DND-41 (cell line): Measurements from ENCODE around the gene NCK2.

Experiments
- ATAC-seq: fragments of 200-7000 bp; cut with Tn5 transposase; 3 replicates; pipeline ENCODE4 v1.9.1; 2021; ENCODE audit warnings: low read depth; ENCODE audit not compliant: insufficient read depth
- DNase-seq: peaks from one replicate; pipeline ENCODE4 v3.0.0-alpha.2; 2020
- H2AFZ ChIP-seq: 2 replicates; pipeline ENCODE4 v1.6.0; 2012; ENCODE audit warnings: low read depth, low read length
- H3K27ac ChIP-seq: 2 replicates; pipeline ENCODE4 v1.5.1; 2012; ENCODE audit warnings: low read length, inconsistent platforms
- H3K27me3 ChIP-seq: fragments of 200-600 bp; sonication (generic); 2 replicates; pipeline ENCODE4 v1.6.0; 2012; ENCODE audit warnings: low read length, mild to moderate bottlenecking, inconsistent platforms; ENCODE audit not compliant: insufficient read depth, poor library complexity
- H3K36me3 ChIP-seq: 2 replicates; pipeline ENCODE4 v1.5.1; 2012; ENCODE audit warnings: low read length, inconsistent platforms; ENCODE audit not compliant: insufficient read depth
- H3K4me1 ChIP-seq: 2 replicates; pipeline ENCODE4 v1.5.1; 2012; ENCODE audit warnings: mild to moderate bottlenecking, low read length; ENCODE audit not compliant: insufficient read depth
- H3K4me2 ChIP-seq: 2 replicates; pipeline ENCODE4 v1.6.0; 2012; ENCODE audit warnings: mild to moderate bottlenecking, moderate library complexity, low read length, inconsistent platforms; ENCODE audit not compliant: insufficient read depth
- H3K4me3 ChIP-seq, 2 experiments: fragments of 200-600 bp in 1 of 2; shearing (Covaris generic) in 1 of 2; 2 replicates each; pipeline ENCODE4 v1.5.1; 2012 to 2016; ENCODE audit warnings: inconsistent platforms in 2 of 2, low read length in 2 of 2, mild to moderate bottlenecking in 2 of 2, low read depth in 1 of 2, moderate library complexity in 1 of 2
- H3K79me2 ChIP-seq: 2 replicates; pipeline ENCODE4 v1.6.0; 2012; ENCODE audit warnings: low read length, inconsistent platforms; ENCODE audit not compliant: insufficient read depth
- H3K9ac ChIP-seq: 2 replicates; pipeline ENCODE4 v1.6.0; 2012; ENCODE audit warnings: low read depth, mild to moderate bottlenecking, inconsistent platforms, low read length, moderate library complexity
- H3K9me3 ChIP-seq: 2 replicates; pipeline ENCODE4 v1.5.1; 2012; ENCODE audit warnings: low read length, moderate library complexity, mild to moderate bottlenecking, inconsistent platforms; ENCODE audit not compliant: insufficient read depth, severe bottlenecking
- H4K20me1 ChIP-seq: 2 replicates; pipeline ENCODE4 v1.6.0; 2012; ENCODE audit warnings: low read length; ENCODE audit not compliant: insufficient read depth
- EZH2 ChIP-seq: IDR thresholded peaks from 3 replicates; pipeline ENCODE4 v1.6.1; 2012; ENCODE audit warnings: borderline replicate concordance, low read depth, mild to moderate bottlenecking, moderate library complexity, low read length, inconsistent platforms; ENCODE audit not compliant: severe bottlenecking
- TF ChIP-seq, protein P1 (sequence below): IDR thresholded peaks from 2 replicates; pipeline ENCODE4 v1.5.1; 2012; ENCODE audit warnings: borderline replicate concordance, low read length, moderate library complexity, mild to moderate bottlenecking; ENCODE audit not compliant: poor library complexity, severe bottlenecking; ENCODE audit errors: extremely low read depth

The NCK2 gene

DNA sequence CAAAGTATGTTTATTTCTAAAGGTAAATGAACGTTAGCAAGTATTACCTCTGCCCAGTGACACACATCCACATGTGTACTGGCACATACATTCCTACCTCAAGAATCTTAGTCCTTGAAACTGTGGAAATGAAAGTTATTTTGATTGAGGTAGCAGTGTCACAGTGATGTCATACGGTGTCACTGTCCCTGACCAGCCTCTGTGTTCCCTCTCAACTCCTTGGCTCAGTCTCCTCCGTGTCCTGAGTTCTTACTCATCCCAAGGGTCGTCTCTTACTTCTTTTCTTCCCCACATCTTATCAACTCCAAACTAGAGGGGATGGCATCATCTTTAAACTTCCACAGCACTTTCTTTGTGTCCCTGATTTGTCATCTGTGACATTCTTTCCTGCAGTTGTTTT is 3.3 kb downstream of the NCK2 start:
- no peak for ATAC-seq
- peak overlapping the region; percentile 94; the same call in 1 of the 2 replicates for H3K4me2 ChIP-seq
- TF ChIP-seq, protein P1, sequence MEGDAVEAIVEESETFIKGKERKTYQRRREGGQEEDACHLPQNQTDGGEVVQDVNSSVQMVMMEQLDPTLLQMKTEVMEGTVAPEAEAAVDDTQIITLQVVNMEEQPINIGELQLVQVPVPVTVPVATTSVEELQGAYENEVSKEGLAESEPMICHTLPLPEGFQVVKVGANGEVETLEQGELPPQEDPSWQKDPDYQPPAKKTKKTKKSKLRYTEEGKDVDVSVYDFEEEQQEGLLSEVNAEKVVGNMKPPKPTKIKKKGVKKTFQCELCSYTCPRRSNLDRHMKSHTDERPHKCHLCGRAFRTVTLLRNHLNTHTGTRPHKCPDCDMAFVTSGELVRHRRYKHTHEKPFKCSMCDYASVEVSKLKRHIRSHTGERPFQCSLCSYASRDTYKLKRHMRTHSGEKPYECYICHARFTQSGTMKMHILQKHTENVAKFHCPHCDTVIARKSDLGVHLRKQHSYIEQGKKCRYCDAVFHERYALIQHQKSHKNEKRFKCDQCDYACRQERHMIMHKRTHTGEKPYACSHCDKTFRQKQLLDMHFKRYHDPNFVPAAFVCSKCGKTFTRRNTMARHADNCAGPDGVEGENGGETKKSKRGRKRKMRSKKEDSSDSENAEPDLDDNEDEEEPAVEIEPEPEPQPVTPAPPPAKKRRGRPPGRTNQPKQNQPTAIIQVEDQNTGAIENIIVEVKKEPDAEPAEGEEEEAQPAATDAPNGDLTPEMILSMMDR = no peak

DNA sequence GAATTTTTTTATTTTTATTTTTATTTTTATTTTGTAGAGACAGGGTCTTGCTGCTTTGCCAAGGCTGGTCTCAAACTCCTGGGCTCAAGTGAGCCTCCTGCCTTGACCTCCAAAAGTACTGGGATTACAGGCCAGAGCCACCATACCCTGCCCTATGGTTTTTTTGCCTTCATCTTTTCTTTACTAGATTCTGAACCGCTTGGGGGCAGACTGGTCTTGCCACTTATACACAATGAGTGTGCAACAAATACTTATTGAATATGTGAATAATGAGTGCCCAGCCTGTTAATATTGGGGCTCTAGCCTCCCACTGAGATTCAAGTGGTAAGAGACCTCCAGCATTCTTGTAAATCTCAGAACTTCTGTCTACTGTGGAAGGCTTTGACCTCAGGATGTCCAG is 3.9 kb downstream of the NCK2 start:
- peak overlapping the region; percentile 3; the same call in 1 of the 2 replicates for H3K4me2 ChIP-seq

More for the DNA sequence above, 3.3 kb downstream of the NCK2 start:
- H3K79me2 ChIP-seq = peaks cover 80% of the 10 kb centered on the region
- peaks cover 29% of the 10 kb centered on the region for H3K36me3 ChIP-seq
- peaks cover 56% of the 10 kb centered on the region for H4K20me1 ChIP-seq
- no peak overlapping the region for H3K4me3 ChIP-seq
- no peak for DNase-seq
- H2AFZ ChIP-seq = no peak overlapping the region
- peaks cover 40% of the 10 kb centered on the region for H3K4me1 ChIP-seq
- no peak overlapping the region for H3K27ac ChIP-seq
- H3K9ac ChIP-seq = no peak overlapping the region
- H3K27me3 ChIP-seq = no peaks in the 10 kb centered on the region
- no peaks in the 10 kb centered on the region for H3K9me3 ChIP-seq

DNA sequence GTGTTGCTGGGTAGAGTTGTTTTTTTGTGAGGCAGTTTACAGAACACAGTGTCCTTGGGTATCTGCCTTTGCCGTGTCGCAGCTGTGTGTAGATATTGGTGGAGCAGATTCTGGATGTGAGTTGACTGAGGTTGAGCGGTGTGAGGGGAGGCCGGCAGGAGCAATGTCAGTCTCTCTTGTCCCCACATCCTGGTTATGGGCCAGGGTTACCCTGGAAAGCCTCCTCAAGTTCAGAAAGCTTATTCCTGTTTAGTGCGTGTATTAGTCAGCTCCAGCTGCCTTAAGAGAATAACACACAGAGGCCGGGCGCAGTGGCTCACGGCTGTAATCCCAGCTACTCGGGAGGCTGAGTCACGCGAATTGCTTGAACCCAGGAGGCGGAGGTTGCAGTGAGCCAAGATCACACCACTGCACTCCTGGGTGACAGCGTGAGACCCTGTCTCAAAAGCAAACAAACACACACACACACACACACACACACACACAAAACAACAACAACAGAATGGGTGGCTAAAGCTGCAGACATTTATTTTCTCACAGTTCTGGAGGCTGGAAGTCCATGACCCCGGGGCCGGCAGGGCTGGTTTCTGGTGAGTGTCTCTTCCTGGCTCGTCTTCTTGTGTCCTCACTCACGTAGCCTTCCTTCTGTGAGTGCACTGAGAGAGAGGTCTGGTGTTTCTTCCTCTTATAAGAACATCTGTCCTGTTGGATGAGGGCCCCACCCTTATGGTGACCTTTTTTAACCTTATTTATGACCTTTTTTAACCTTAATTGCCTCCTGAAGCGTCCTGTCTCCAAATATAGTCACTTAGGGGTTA is 5.1 kb downstream of the NCK2 start:
- Histone ChIP-seq H3K79me2 (peaks cover 98% of the 10 kb centered on the region), H3K4me3 (no peak overlapping the region), H3K9ac (no peak overlapping the region), H3K9me3 (no peaks in the 10 kb centered on the region), H3K27me3 (no peaks in the 10 kb centered on the region), H2AFZ (no peak overlapping the region), H3K36me3 (peaks cover 33% of the 10 kb centered on the region), H3K27ac (no peak overlapping the region), H3K4me1 (peaks cover 51% of the 10 kb centered on the region), H3K4me2 (no peak overlapping the region), H4K20me1 (peaks cover 63% of the 10 kb centered on the region)
- ATAC-seq = no peak
- no peak for TF ChIP-seq EZH2
- TF ChIP-seq, protein P1 = no peak
- no peak for DNase-seq

More for the DNA sequence above, 3.9 kb downstream of the NCK2 start:
- H3K27ac ChIP-seq = no peak overlapping the region
- no peak for TF ChIP-seq EZH2
- TF ChIP-seq, protein P1 = no peak
- H3K4me1 ChIP-seq = peaks cover 46% of the 10 kb centered on the region
- H3K36me3 ChIP-seq = peaks cover 33% of the 10 kb centered on the region
- no peak overlapping the region for H2AFZ ChIP-seq
- no peaks in the 10 kb centered on the region for H3K9me3 ChIP-seq
- H4K20me1 ChIP-seq = peaks cover 61% of the 10 kb centered on the region
- H3K27me3 ChIP-seq = no peaks in the 10 kb centered on the region
- H3K9ac ChIP-seq = no peak overlapping the region
- DNase-seq = no peak
- ATAC-seq = no peak
- no peak overlapping the region for H3K4me3 ChIP-seq
- peaks cover 86% of the 10 kb centered on the region for H3K79me2 ChIP-seq

DNA sequence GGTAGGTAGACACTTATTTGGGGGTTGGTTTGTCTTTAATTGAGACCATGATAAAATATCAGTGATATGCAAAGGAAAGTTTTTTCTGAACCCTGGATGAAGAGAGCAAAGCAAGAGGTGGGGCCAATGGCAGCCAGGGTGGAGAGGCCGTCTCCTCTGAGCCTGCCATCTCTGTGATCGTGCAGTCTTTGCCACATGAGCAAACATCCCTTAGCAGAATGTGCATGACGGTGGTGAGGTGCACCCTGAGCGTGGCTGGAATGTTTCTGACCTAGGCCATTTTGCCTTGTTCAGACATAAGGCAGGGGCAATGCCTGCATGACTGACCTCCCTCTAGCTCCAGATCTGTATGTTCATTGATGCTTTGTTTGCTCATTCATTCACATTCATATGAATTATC is 6.0 kb downstream of the NCK2 start:
- no peak overlapping the region for H3K4me2 ChIP-seq
- H3K27me3 ChIP-seq = no peaks in the 10 kb centered on the region
- H3K4me3 ChIP-seq = no peak overlapping the region
- H2AFZ ChIP-seq = no peak overlapping the region
- H4K20me1 ChIP-seq = peaks cover 65% of the 10 kb centered on the region
- H3K27ac ChIP-seq = no peak overlapping the region
- H3K4me1 ChIP-seq = peaks cover 59% of the 10 kb centered on the region
- no peak overlapping the region for H3K9ac ChIP-seq
- TF ChIP-seq, protein P1 = no peak
- TF ChIP-seq EZH2 = no peak
- H3K9me3 ChIP-seq = no peaks in the 10 kb centered on the region
- peaks cover 100% of the 10 kb centered on the region for H3K79me2 ChIP-seq
- ATAC-seq (no peak), DNase-seq (no peak)
- peaks cover 33% of the 10 kb centered on the region for H3K36me3 ChIP-seq
